Right lobe of liver (tissue), 6 donors: ENCODE measurements around the gene MTFR2. TPM values are rescaled to one million over a fixed set of nuclear protein-coding genes. Genes with fewer than 3 reads are reported as not detected.
A peak's percentile ranks its signal among the peaks of the same experiment; 100 is the strongest.

Experiments used
- ATAC-seq, 4 donors: fragments of 200-7000 bp; cut with Tn5 transposase; one replicate each; pipeline ENCODE4 v1.9.1; 2020; ENCODE audit warnings: mild to moderate bottlenecking in 4 of 4, moderate library complexity in 4 of 4
- DNase-seq, 3 donors: peaks; one replicate each; pipeline ENCODE4 v3.0.0-alpha.2; 2020
- H3K27ac ChIP-seq, 3 donors: fragments of 200-600 bp; one replicate each; pipeline ENCODE4 v1.8.0; 2022
- H3K27me3 ChIP-seq, 2 donors: fragments of 200-600 bp; one replicate each; pipeline ENCODE4 v1.8.0; 2022
- H3K36me3 ChIP-seq, 4 donors: fragments of 200-600 bp; sonication (generic) in 1 of 4; one replicate each; pipeline versions ENCODE4 v1.5.1 to v1.8.0; 2017 to 2022; ENCODE audit warnings: control low read depth in 1 of 4
- H3K4me1 ChIP-seq, 4 donors: fragments of 200-600 bp; sonication (generic) in 1 of 4; one replicate each; pipeline versions ENCODE4 v1.5.1 to v1.8.0; 2017 to 2022; ENCODE audit warnings: control low read depth in 1 of 4
- H3K4me3 ChIP-seq, 3 donors: fragments of 200-600 bp; one replicate each; pipeline ENCODE4 v1.8.0; 2022
- H3K9me3 ChIP-seq, 4 donors: fragments of 200-600 bp; sonication (generic) in 1 of 4; one replicate each; pipeline versions ENCODE4 v1.5.1 to v1.8.0; 2017 to 2022; ENCODE audit warnings: control low read depth in 1 of 4
- CTCF ChIP-seq, 4 donors: fragments of 200-600 bp in 3 of 4; fragments of 450-650 bp in 1 of 4; IDR thresholded peaks; one replicate each; pipeline versions ENCODE4 v1.5.1 to v1.8.0; 2016 to 2022; ENCODE audit warnings: antibody characterized with exemption in 4 of 4, mild to moderate bottlenecking in 2 of 4
- POLR2A ChIP-seq: fragments of 450-650 bp; IDR thresholded peaks from one replicate; pipeline ENCODE4 v1.6.1; 2017; ENCODE audit warnings: antibody characterized with exemption, mild to moderate bottlenecking
- WGBS: methylation state at CpG from one replicate; pipeline ENCODE4 v1.1.6; 2018; ENCODE audit warnings: low coverage, low lambda C conversion rate; ENCODE audit not compliant: insufficient coverage; ENCODE audit errors: missing lambda C conversion rate; 5-methylcytosine and 5-hydroxymethylcytosine counted together
- intact Hi-C, 2 donors: fragments of 100-400 bp; cut with DNase I; formaldehyde crosslinking; loops; one replicate each; pipeline versions ENCODE4 v1.11.2 to v1.14.1; 2022
- total RNA-seq, 6 experiments: library from RNA; depleted of rRNA in 2 of 6; stranded (reverse); fragments of >200 nt in 2 of 6; fragmentation: NEBNext Ultra II Directional in 3 of 6; extraction: Animal tissue kit (Norgen Biotek cat#: 25700) in 3 of 6; gene quantifications; one replicate each; pipeline versions ENCODE4 v1.1.0 to v1.2.4, GENCODE V29; 2016 to 2023
- donor health status: DM: no; HTN: yes; CAD: no.
- donor health status: DM: no; HTN: no; CAD: no.
- donor health status: DM: no; HTN: no; CAD: no.
- donor health status: DM: no; HTN: yes; CAD: no.
- donor health status: DM: no; HTN: yes; CAD: no.

MTFR2 gene
- total RNA-seq, 6 experiments from 2014 or later = 0.12 to 0.68 (median 0.45) TPM; not detected in 2

GRCh38 chr6:136280032-136280609 lies 30.0 kb upstream of the MTFR2 start:
- peaks cover 0 to 18% (median 6%) of the 10 kb centered on the region in 4 donors for H3K36me3 ChIP-seq
- ATAC-seq = peak in 2 of 4 donors; percentile 13 to 40
- no peak for TF ChIP-seq CTCF (IDR thresholded peaks at IDR 0.05)
- no peak for TF ChIP-seq POLR2A
- no peak overlapping the region for H3K4me3 ChIP-seq
- 74% methylated on average over 3 of the region's 3 CpGs for WGBS
- intact Hi-C loops = no loop called here
- H3K27me3 ChIP-seq = no peaks in the 10 kb centered on the region
- peaks cover 0 to 54% (median 10%) of the 10 kb centered on the region in 4 donors for H3K4me1 ChIP-seq
- no peak for DNase-seq
- no peak overlapping the region for H3K27ac ChIP-seq
- no peaks in the 10 kb centered on the region for H3K9me3 ChIP-seq

GRCh38 chr6:136274062-136274461 lies 24.0 kb upstream of the MTFR2 start:
- Histone ChIP-seq H3K27ac (no peak overlapping the region), H3K36me3 (peaks cover 0 to 79% (median 41%) of the 10 kb centered on the region in 4 donors), H3K9me3 (peaks cover 0 to 2% (median 0%) of the 10 kb centered on the region in 4 donors), H3K27me3 (no peaks in the 10 kb centered on the region), H3K4me3 (no peak overlapping the region), H3K4me1 (no peaks in the 10 kb centered on the region)
- intact Hi-C loops = no loop called here
- no peak for TF ChIP-seq CTCF (IDR thresholded peaks at IDR 0.05)
- TF ChIP-seq POLR2A = no peak
- 72% methylated on average over 1 of the region's 1 CpG for WGBS
- DNase-seq (no peak), ATAC-seq (no peak)

- no peaks in the 10 kb centered on the region for H3K4me1 ChIP-seq
- H3K27me3 ChIP-seq = no peaks in the 10 kb centered on the region
- WGBS = 100% methylated on average over 1 of the region's 1 CpG
- no peak overlapping the region for H3K27ac ChIP-seq
- intact Hi-C loops = no loop called here
- no peak for DNase-seq
- peaks cover 18 to 86% (median 36%) of the 10 kb centered on the region in 4 donors for H3K36me3 ChIP-seq
- no peak for TF ChIP-seq POLR2A
- no peak for TF ChIP-seq CTCF (IDR thresholded peaks at IDR 0.05)
- no peak for ATAC-seq
- H3K4me3 ChIP-seq = no peak overlapping the region
- no peaks in the 10 kb centered on the region for H3K9me3 ChIP-seq
These were observed 15.0 kb upstream of the MTFR2 start for GRCh38 chr6:136265101-136265500.

GRCh38 chr6:136262940-136263339 lies 12.8 kb upstream of the MTFR2 start:
- no peaks in the 10 kb centered on the region for H3K9me3 ChIP-seq
- H3K27ac ChIP-seq = no peak overlapping the region
- H3K4me3 ChIP-seq = no peak overlapping the region
- no peak for ATAC-seq
- no peak for DNase-seq
- H3K36me3 ChIP-seq = peaks cover 16 to 85% (median 36%) of the 10 kb centered on the region in 4 donors
- WGBS = 69% methylated on average over 1 of the region's 1 CpG
- H3K27me3 ChIP-seq = no peaks in the 10 kb centered on the region
- no peaks in the 10 kb centered on the region for H3K4me1 ChIP-seq
- TF ChIP-seq POLR2A (no peak), CTCF (IDR thresholded peaks at IDR 0.05) (no peak)
- intact Hi-C loops = no loop called here
